Fibroblast of villous mesenchyme (primary cell): ENCODE data around the gene DUSP7. TPM values are rescaled to one million over a fixed set of nuclear protein-coding genes. Genes with fewer than 3 reads are reported as not detected.
"Not testable (repeated sequence)": the region's sequence is repeated elsewhere in the genome, so short reads cannot be mapped to it uniquely, and the experiment has no call there.

ENCODE experiments used
- DNase-seq: peaks from one replicate; pipeline ENCODE4 v3.0.0-alpha.2; 2010; ENCODE audit warnings: low read depth
- H3K4me3 ChIP-seq: 2 replicates; pipeline ENCODE4 v1.5.1; 2011; ENCODE audit warnings: low read depth, mild to moderate bottlenecking, low read length
- CTCF ChIP-seq: IDR thresholded peaks from 2 replicates; pipeline ENCODE4 v1.5.1; 2012; ENCODE audit warnings: low read depth, mild to moderate bottlenecking, low read length; ENCODE audit not compliant: insufficient read depth
- total RNA-seq: library from RNA; depleted of rRNA; stranded (reverse); fragments of >200 nt; gene quantifications from 2 replicates; pipeline ENCODE4 v1.2.3, GENCODE V29; 2012

The DUSP7 gene
- total RNA-seq, 1 donor, result 21.2 TPM

GRCh38 chr3:52034212-52034611 lies 22.2 kb downstream of the DUSP7 start:
- TF ChIP-seq CTCF, result no peak
- H3K4me3 ChIP-seq, result no peak overlapping the region
- no peak for DNase-seq

GRCh38 chr3:52033748-52034147 lies 22.6 kb downstream of the DUSP7 start:
- DNase-seq, H3K4me3 ChIP-seq: not testable (repeated sequence)

GRCh38 chr3:52032702-52033408 lies 23.5 kb downstream of the DUSP7 start:
- DNase-seq, result no peak
- no peak for TF ChIP-seq CTCF
- H3K4me3 ChIP-seq, result no peak overlapping the region

GRCh38 chr3:52031896-52032295 lies 24.5 kb downstream of the DUSP7 start:
- no peak for DNase-seq
- TF ChIP-seq CTCF, result no peak
- no peak overlapping the region for H3K4me3 ChIP-seq

GRCh38 chr3:52030714-52031310 lies 25.6 kb downstream of the DUSP7 start:
- TF ChIP-seq CTCF, result no peak
- DNase-seq, result no peak
- no peak overlapping the region for H3K4me3 ChIP-seq

GRCh38 chr3:52029535-52029934 lies 26.8 kb downstream of the DUSP7 start:
- DNase-seq, result no peak
- no peak overlapping the region for H3K4me3 ChIP-seq
- TF ChIP-seq CTCF, result no peak

GRCh38 chr3:52029053-52029452 lies 27.3 kb downstream of the DUSP7 start:
- no peak overlapping the region for H3K4me3 ChIP-seq
- TF ChIP-seq CTCF, result no peak
- DNase-seq, result no peak
